Caco-2 (cell line): ENCODE measurements around the gene OR5L1. TPM values are rescaled to one million over a fixed set of nuclear protein-coding genes. Genes with fewer than 3 reads are reported as not detected.

ENCODE experiments used
- BruUV-seq: library from RNA; stranded (reverse); fragments of 400-500 nt; replicated peaks from 2 replicates; lab custom pipeline; 2021; lab: Mats Ljungman, UMichigan
- CTCF ChIA-PET: fragments of 300-600 bp; sonication (Branson Sonifier 250); formaldehyde crosslinking; loops from one replicate; lab custom pipeline; 2022; ENCODE audit warnings: antibody characterized with exemption; lab: Charles Lee
- POLR2A ChIA-PET: fragments of 300-600 bp; sonication (Branson Sonifier 250); formaldehyde crosslinking; loops from one replicate; lab custom pipeline; 2022; ENCODE audit warnings: antibody characterized with exemption; lab: Charles Lee
- DNase-seq, 2 experiments: peaks; one replicate each; pipeline versions ENCODE4 v3.0.0 to v3.0.0-alpha.2; 2020 to 2022
- H3K27me3 ChIP-seq: replicated peaks from 2 replicates; pipeline ENCODE4 v1.6.0; 2011; ENCODE audit warnings: low read length; ENCODE audit not compliant: control insufficient read depth, insufficient read depth
- H3K36me3 ChIP-seq: 2 replicates; pipeline ENCODE4 v1.5.1; 2011; ENCODE audit warnings: low read length; ENCODE audit not compliant: control insufficient read depth, insufficient read depth
- H3K4me1 ChIP-seq: fragments of 250-450 bp; sonication (Bioruptor Pico); 2 replicates; pipeline ENCODE4 v1.5.1; 2020; ENCODE audit warnings: mild to moderate bottlenecking
- H3K4me3 ChIP-seq: 2 replicates; pipeline ENCODE4 v1.5.1; 2011; ENCODE audit warnings: low read depth, mild to moderate bottlenecking, control low read depth, low read length
- H3K9me3 ChIP-seq: fragments of 250-450 bp; sonication (Bioruptor Pico); 2 replicates; pipeline ENCODE4 v1.5.1; 2020; ENCODE audit warnings: mild to moderate bottlenecking, moderate library complexity
- H3K27ac Mint-ChIP-seq: one replicate; pipeline ENCODE4 v1.8.0; 2022; ENCODE audit warnings: mixed read lengths; ENCODE audit not compliant: unreplicated experiment
- H3K27me3 Mint-ChIP-seq: one replicate; pipeline ENCODE4 v1.8.0; 2022; ENCODE audit warnings: mixed read lengths; ENCODE audit not compliant: insufficient read depth, unreplicated experiment
- H3K36me3 Mint-ChIP-seq: one replicate; pipeline ENCODE4 v1.8.0; 2022; ENCODE audit warnings: mild to moderate bottlenecking, mixed read lengths; ENCODE audit not compliant: insufficient read depth, unreplicated experiment
- H3K4me1 Mint-ChIP-seq: one replicate; pipeline ENCODE4 v1.8.0; 2022; ENCODE audit warnings: low read depth, mixed read lengths; ENCODE audit not compliant: unreplicated experiment
- H3K4me3 Mint-ChIP-seq: one replicate; pipeline ENCODE4 v1.8.0; 2022; ENCODE audit warnings: mild to moderate bottlenecking, moderate library complexity, mixed read lengths; ENCODE audit not compliant: unreplicated experiment
- H3K9me3 Mint-ChIP-seq: one replicate; pipeline ENCODE4 v1.8.0; 2022; ENCODE audit warnings: mixed read lengths; ENCODE audit not compliant: unreplicated experiment
- intact Hi-C: fragments of 100-400 bp; cut with micrococcal nuclease; formaldehyde crosslinking; loops from one replicate; pipeline ENCODE4 v1.10.0; 2022; ENCODE audit not compliant: unreplicated experiment
- total RNA-seq: library from RNA; stranded (reverse); gene quantifications from 2 replicates; pipeline ENCODE4 v1.2.3, GENCODE V29; 2022
- TF ChIP-seq, protein P1 (sequence below), 2 experiments: fragments of 200-600 bp in 1 of 2; IDR thresholded peaks; 1 replicate in 1 of 2; 2 replicates in 1 of 2; pipeline versions ENCODE4 v1.5.1 to v1.8.0; 2011 to 2022; ENCODE audit warnings: antibody characterized with exemption in 1 of 2, control low read depth in 1 of 2, inconsistent platforms in 1 of 2, low read depth in 1 of 2, low read length in 1 of 2, mild to moderate bottlenecking in 1 of 2, moderate library complexity in 1 of 2; ENCODE audit not compliant: insufficient read depth in 1 of 2, severe bottlenecking in 1 of 2, unreplicated experiment in 1 of 2

OR5L1 gene
- total RNA-seq, 1 experiment from 2014 or later = not detected

DNA sequence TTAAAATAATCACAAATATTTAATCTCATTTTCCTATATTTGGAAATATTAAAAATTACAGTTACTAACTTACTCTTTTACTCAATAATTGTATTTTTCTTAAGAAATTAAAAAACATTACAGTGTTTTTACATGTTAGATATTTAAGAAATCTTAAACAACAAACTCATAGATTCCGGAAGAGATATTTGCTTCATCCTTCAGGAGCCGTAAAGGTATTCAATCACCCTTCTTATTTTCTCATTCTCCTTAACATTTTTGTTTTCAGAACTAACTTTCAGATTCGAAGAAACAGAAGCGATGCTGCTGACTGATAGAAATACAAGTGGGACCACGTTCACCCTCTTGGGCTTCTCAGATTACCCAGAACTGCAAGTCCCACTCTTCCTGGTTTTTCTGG is 8.2 kb downstream of the OR5L1 start, which contains the start of gene OR5D18:
Gene OR5D18, plus strand, starts transcription at position 301 of the 400 bp plus-strand sequence. Its CDS starts 0 bp downstream, at position 301.
- TF ChIP-seq, protein P1, sequence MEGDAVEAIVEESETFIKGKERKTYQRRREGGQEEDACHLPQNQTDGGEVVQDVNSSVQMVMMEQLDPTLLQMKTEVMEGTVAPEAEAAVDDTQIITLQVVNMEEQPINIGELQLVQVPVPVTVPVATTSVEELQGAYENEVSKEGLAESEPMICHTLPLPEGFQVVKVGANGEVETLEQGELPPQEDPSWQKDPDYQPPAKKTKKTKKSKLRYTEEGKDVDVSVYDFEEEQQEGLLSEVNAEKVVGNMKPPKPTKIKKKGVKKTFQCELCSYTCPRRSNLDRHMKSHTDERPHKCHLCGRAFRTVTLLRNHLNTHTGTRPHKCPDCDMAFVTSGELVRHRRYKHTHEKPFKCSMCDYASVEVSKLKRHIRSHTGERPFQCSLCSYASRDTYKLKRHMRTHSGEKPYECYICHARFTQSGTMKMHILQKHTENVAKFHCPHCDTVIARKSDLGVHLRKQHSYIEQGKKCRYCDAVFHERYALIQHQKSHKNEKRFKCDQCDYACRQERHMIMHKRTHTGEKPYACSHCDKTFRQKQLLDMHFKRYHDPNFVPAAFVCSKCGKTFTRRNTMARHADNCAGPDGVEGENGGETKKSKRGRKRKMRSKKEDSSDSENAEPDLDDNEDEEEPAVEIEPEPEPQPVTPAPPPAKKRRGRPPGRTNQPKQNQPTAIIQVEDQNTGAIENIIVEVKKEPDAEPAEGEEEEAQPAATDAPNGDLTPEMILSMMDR (IDR thresholded peaks at IDR 0.05; ENCODE audit: insufficient read depth in 1 of 2, low read depth in 1 of 2, low read length in 1 of 2, severe bottlenecking in 1 of 2, unreplicated experiment in 1 of 2) = no peak
- Mint-ChIP-seq H3K9me3 (no peaks in the 10 kb centered on the region), H3K27me3 (no peaks in the 10 kb centered on the region), H3K4me1 (no peaks in the 10 kb centered on the region), H3K4me3 (no peak within 1 kb of the TSS), H3K27ac (no peak within 1 kb of the TSS), H3K36me3 (no peaks in the 10 kb centered on the region)
- no peak within 1 kb of the TSS for H3K4me3 ChIP-seq
- CTCF ChIA-PET = no interaction called here
- no peak for DNase-seq
- intact Hi-C loops = loop anchor here (10.0 kb wide), 1 partner anchor 65 kb away; the partner anchor contains the start of gene TRIM51
- no peaks in the 10 kb centered on the region for H3K36me3 ChIP-seq
- H3K27me3 ChIP-seq = no peaks in the 10 kb centered on the region
- no peaks in the 10 kb centered on the region for H3K4me1 ChIP-seq
- no peaks in the 10 kb centered on the region for H3K9me3 ChIP-seq
- no TSS peak for BruUV-seq
- POLR2A ChIA-PET = no interaction called here

DNA sequence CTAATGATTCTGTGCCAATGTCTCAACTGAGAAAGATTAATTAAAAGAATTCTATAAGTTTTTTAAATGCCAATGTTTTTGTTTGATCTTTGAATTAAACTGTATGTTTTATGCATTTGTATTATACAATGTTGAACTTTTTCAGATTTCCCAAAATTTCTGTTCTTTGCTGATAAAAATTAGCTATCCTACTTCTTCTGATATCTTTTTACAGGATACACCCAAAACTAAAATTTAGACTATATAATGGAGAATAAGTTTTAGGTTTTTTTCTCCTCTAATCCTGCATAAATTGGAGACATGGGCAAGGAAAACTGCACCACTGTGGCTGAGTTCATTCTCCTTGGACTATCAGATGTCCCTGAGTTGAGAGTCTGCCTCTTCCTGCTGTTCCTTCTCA is 15.8 kb downstream of the OR5L1 start, which contains the start of gene OR5L2:
Gene OR5L2, plus strand, starts transcription at position 301 of the 400 bp plus-strand sequence. Its CDS starts 0 bp downstream, at position 301.
- no peaks in the 10 kb centered on the region for H3K27me3 Mint-ChIP-seq
- H3K36me3 Mint-ChIP-seq = no peaks in the 10 kb centered on the region
- no peaks in the 10 kb centered on the region for H3K4me1 Mint-ChIP-seq
- no peak for DNase-seq
- Histone ChIP-seq H3K36me3 (no peaks in the 10 kb centered on the region), H3K27me3 (no peaks in the 10 kb centered on the region), H3K9me3 (no peaks in the 10 kb centered on the region), H3K4me1 (no peaks in the 10 kb centered on the region), H3K4me3 (no peak within 1 kb of the TSS)
- CTCF ChIA-PET = no interaction called here
- no peak within 1 kb of the TSS for H3K27ac Mint-ChIP-seq
- H3K4me3 Mint-ChIP-seq = no peak within 1 kb of the TSS
- TF ChIP-seq, protein P1 (IDR thresholded peaks at IDR 0.05; ENCODE audit: insufficient read depth in 1 of 2, low read depth in 1 of 2, low read length in 1 of 2, severe bottlenecking in 1 of 2, unreplicated experiment in 1 of 2) = no peak
- POLR2A ChIA-PET = no interaction called here
- no peaks in the 10 kb centered on the region for H3K9me3 Mint-ChIP-seq
- intact Hi-C loops = no loop called here
- no TSS peak for BruUV-seq

DNA sequence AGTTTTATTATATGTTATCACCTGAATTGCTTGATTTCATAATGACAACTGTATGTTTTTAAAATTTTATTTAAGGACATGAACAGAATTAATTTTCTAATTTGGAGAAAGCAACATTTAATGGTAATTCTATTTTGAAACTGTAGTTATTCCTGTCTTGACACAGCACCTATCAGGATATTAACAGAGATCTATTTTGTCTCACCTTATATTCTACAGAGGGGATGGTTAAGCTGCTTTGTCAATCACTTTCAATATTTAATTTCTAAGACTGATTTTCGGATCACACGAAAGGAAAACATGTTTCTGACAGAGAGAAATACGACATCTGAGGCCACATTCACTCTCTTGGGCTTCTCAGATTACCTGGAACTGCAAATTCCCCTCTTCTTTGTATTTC is 27.3 kb downstream of the OR5L1 start, which contains the start of gene OR5D16:
Gene OR5D16, plus strand, starts transcription at position 301 of the 400 bp plus-strand sequence. Its CDS starts 0 bp downstream, at position 301.
- H3K4me3 Mint-ChIP-seq = no peak within 1 kb of the TSS
- no peaks in the 10 kb centered on the region for H3K27me3 Mint-ChIP-seq
- Histone ChIP-seq H3K36me3 (no peaks in the 10 kb centered on the region), H3K4me3 (no peak within 1 kb of the TSS), H3K9me3 (no peaks in the 10 kb centered on the region), H3K27me3 (no peaks in the 10 kb centered on the region), H3K4me1 (no peaks in the 10 kb centered on the region)
- H3K9me3 Mint-ChIP-seq = no peaks in the 10 kb centered on the region
- no peaks in the 10 kb centered on the region for H3K4me1 Mint-ChIP-seq
- no peak within 1 kb of the TSS for H3K27ac Mint-ChIP-seq
- BruUV-seq = no TSS peak
- H3K36me3 Mint-ChIP-seq = no peaks in the 10 kb centered on the region
- DNase-seq = no peak
- ChIA-PET POLR2A (no interaction called here), CTCF (no interaction called here)
- intact Hi-C loops = no loop called here
- TF ChIP-seq, protein P1 (IDR thresholded peaks at IDR 0.05; ENCODE audit: insufficient read depth in 1 of 2, low read depth in 1 of 2, low read length in 1 of 2, severe bottlenecking in 1 of 2, unreplicated experiment in 1 of 2) = no peak
